ENCODE results near the gene WDHD1.

DNA sequence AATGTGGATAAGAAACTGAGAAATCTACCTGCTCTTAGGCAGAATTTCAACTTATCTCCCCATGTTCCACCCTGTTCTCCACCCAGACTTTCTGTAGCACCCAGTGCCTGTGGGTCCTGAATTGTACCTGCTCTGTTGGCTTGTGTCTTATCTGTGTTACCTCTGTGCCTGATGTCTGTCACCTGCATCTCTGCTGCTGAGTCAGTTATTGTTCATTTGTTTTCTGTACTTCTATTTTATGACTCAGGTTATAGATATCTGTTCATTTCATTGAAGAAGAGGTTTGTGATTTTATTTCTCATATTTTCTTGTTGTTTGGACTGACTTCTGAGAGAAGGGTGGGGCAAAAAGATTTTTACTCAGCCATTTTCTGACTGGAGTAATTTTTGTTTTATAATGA, 11.8 kb upstream of the WDHD1 start:
- no peak for TF ChIP-seq RAD21 (IDR thresholded peaks at IDR 0.05; ENCODE audit: low read length)
- TF ChIP-seq, protein P1, sequence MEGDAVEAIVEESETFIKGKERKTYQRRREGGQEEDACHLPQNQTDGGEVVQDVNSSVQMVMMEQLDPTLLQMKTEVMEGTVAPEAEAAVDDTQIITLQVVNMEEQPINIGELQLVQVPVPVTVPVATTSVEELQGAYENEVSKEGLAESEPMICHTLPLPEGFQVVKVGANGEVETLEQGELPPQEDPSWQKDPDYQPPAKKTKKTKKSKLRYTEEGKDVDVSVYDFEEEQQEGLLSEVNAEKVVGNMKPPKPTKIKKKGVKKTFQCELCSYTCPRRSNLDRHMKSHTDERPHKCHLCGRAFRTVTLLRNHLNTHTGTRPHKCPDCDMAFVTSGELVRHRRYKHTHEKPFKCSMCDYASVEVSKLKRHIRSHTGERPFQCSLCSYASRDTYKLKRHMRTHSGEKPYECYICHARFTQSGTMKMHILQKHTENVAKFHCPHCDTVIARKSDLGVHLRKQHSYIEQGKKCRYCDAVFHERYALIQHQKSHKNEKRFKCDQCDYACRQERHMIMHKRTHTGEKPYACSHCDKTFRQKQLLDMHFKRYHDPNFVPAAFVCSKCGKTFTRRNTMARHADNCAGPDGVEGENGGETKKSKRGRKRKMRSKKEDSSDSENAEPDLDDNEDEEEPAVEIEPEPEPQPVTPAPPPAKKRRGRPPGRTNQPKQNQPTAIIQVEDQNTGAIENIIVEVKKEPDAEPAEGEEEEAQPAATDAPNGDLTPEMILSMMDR (conservative IDR thresholded peaks at IDR 0.05; ENCODE audit: low read depth, low read length): no peak
- TF ChIP-seq SMC3 (IDR thresholded peaks at IDR 0.05; ENCODE audit: low read depth, low read length): no peak
- no peak for TF ChIP-seq MXI1 (IDR thresholded peaks at IDR 0.05; ENCODE audit: borderline replicate concordance, low read depth, low read length)
- TF ChIP-seq BHLHE40 (IDR thresholded peaks at IDR 0.05; ENCODE audit: low read depth, low read length): no peak
- no peak for TF ChIP-seq CEBPB (IDR thresholded peaks at IDR 0.05; ENCODE audit: low read depth, low read length)
- no peak for TF ChIP-seq RCOR1 (IDR thresholded peaks at IDR 0.05; ENCODE audit: insufficient replicate concordance, low read length)
- no peak for TF ChIP-seq MAZ (IDR thresholded peaks at IDR 0.05; ENCODE audit: borderline replicate concordance, low read depth, low read length)
- no peak for TF ChIP-seq POLR2A (IDR thresholded peaks at IDR 0.05; ENCODE audit: low read depth, low read length)
- no peak for TF ChIP-seq CHD1 (IDR thresholded peaks at IDR 0.05; ENCODE audit: low read depth, low read length)
- no peak for TF ChIP-seq RFX5 (IDR thresholded peaks at IDR 0.05; ENCODE audit: low read depth, low read length)

Measured in IMR-90 (cell line).